Loucy (cell line): Measurements from ENCODE around the gene MST1.

ENCODE experiments used
- EZH2phosphoT487 ChIP-seq: fragments of 200-600 bp; IDR thresholded peaks from 2 replicates; pipeline ENCODE4 v1.6.1; 2018; ENCODE audit warnings: antibody characterized with exemption, mild to moderate bottlenecking, moderate library complexity, borderline replicate concordance
- TF ChIP-seq, protein P1 (sequence below): fragments of 200-600 bp; sonication (generic); conservative IDR thresholded peaks from 2 replicates; pipeline ENCODE4 v1.5.1; 2014; ENCODE audit warnings: mild to moderate bottlenecking, antibody characterized with exemption, low read length

- TF ChIP-seq, protein P1, sequence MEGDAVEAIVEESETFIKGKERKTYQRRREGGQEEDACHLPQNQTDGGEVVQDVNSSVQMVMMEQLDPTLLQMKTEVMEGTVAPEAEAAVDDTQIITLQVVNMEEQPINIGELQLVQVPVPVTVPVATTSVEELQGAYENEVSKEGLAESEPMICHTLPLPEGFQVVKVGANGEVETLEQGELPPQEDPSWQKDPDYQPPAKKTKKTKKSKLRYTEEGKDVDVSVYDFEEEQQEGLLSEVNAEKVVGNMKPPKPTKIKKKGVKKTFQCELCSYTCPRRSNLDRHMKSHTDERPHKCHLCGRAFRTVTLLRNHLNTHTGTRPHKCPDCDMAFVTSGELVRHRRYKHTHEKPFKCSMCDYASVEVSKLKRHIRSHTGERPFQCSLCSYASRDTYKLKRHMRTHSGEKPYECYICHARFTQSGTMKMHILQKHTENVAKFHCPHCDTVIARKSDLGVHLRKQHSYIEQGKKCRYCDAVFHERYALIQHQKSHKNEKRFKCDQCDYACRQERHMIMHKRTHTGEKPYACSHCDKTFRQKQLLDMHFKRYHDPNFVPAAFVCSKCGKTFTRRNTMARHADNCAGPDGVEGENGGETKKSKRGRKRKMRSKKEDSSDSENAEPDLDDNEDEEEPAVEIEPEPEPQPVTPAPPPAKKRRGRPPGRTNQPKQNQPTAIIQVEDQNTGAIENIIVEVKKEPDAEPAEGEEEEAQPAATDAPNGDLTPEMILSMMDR, result no peak
- no peak for TF ChIP-seq EZH2phosphoT487
Observed at GRCh38 chr3:49656541-49657112, 32.6 kb downstream of the MST1 start.
